Mesothelial cell of epicardium (in vitro differentiated cells): ENCODE results near the gene SERPINB2. TPM values are rescaled to one million over a fixed set of nuclear protein-coding genes. Genes with fewer than 3 reads are reported as not detected.
"Not testable (repeated sequence)": the region's sequence is repeated elsewhere in the genome, so short reads cannot be mapped to it uniquely, and the experiment has no call there.

ENCODE experiments used
- DNase-seq, 2 experiments: peaks; one replicate each; pipeline ENCODE4 v3.0.0; 2021; ENCODE audit warnings: low spot score in 2 of 2; ENCODE audit not compliant: unreplicated experiment in 2 of 2
- H3K27ac Mint-ChIP-seq: 2 replicates; pipeline ENCODE4 v1.8.0; 2021; ENCODE audit warnings: mixed read lengths
- H3K27me3 Mint-ChIP-seq: 2 replicates; pipeline ENCODE4 v1.8.0; 2021; ENCODE audit warnings: low read depth, mixed read lengths
- H3K36me3 Mint-ChIP-seq: 2 replicates; pipeline ENCODE4 v1.8.0; 2021; ENCODE audit warnings: mixed read lengths
- H3K4me1 Mint-ChIP-seq: 2 replicates; pipeline ENCODE4 v1.8.0; 2021; ENCODE audit warnings: mixed read lengths
- H3K4me3 Mint-ChIP-seq: 2 replicates; pipeline ENCODE4 v1.8.0; 2021; ENCODE audit warnings: mild to moderate bottlenecking, moderate library complexity, mixed read lengths
- H3K9me3 Mint-ChIP-seq: 2 replicates; pipeline ENCODE4 v1.8.0; 2021; ENCODE audit warnings: mixed read lengths
- CTCF ChIP-seq: fragments of 200-600 bp; sonication (generic); IDR thresholded peaks from one replicate; pipeline ENCODE4 v1.5.0; 2021; ENCODE audit warnings: antibody characterized with exemption; ENCODE audit not compliant: unreplicated experiment
- total RNA-seq: library from RNA; stranded (reverse); gene quantifications from 3 replicates; pipeline ENCODE4 v1.2.1, GENCODE V29; 2021

SERPINB2 gene
- total RNA-seq, 1 donor from 2014 or later: 1.4 TPM

- H3K27me3 Mint-ChIP-seq: peaks cover 7% of the 10 kb centered on the region
- TF ChIP-seq CTCF: no peak
- no peaks in the 10 kb centered on the region for H3K36me3 Mint-ChIP-seq
- H3K4me1 Mint-ChIP-seq: no peaks in the 10 kb centered on the region
- H3K4me3 Mint-ChIP-seq: no peak overlapping the region
- H3K27ac Mint-ChIP-seq: no peak overlapping the region
- no peak for DNase-seq
- H3K9me3 Mint-ChIP-seq: peaks cover 5% of the 10 kb centered on the region
Measured at GRCh38 chr18:63936932-63937393, 49.5 kb downstream of the SERPINB2 start.

DNA sequence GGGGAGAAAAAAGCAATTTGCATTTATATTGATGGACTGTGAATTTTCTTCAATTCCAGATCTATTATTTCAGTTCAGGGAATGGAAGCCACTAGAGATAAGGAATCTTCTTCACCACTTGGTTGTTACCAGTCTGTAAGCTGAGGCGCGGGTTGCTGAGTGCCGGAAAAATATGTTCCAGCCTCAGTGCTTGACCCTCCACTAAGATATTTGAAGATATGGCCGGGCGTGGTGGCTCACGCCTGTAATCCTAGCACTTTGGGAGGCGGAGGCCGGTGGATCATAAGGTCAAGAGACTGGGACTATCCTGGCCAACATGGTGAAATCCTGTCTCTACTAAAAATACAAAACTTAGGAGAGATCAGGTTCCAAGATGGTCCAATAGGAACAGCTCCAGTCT, 52.5 kb downstream of the SERPINB2 start:
- H3K27ac Mint-ChIP-seq: no peak overlapping the region
- H3K9me3 Mint-ChIP-seq: peaks cover 10% of the 10 kb centered on the region
- H3K4me3 Mint-ChIP-seq: no peak overlapping the region
- no peak for TF ChIP-seq CTCF
- no peaks in the 10 kb centered on the region for H3K36me3 Mint-ChIP-seq
- no peak for DNase-seq
- peaks cover 24% of the 10 kb centered on the region for H3K27me3 Mint-ChIP-seq
- H3K4me1 Mint-ChIP-seq: no peaks in the 10 kb centered on the region

DNA sequence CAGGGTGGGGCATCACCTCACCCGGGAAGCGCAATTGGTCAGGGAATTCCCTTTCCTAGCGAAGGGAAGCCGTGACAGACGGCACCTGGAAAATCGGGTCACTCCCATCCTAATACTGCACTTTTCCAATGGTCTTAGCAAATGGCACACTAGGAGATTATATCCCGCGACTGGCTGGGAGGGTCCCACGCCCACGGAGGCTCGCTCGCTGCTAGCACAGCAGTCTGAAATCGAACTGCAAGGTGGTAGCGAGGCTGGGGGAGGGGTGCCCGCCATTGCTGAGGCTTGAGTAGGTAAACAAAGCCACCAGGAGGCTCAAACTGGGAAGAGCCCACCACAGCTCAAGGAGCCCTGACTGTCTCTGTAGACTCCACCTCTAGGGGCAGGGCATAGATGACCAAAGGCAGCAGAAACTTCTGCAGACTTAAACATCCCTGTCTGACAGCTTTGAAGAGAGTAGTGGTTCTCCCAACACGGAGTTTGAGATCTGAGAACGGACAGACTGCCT, 53.1 kb downstream of the SERPINB2 start:
- not testable (repeated sequence) for H3K4me1 Mint-ChIP-seq, H3K27ac Mint-ChIP-seq, H3K36me3 Mint-ChIP-seq, DNase-seq, H3K4me3 Mint-ChIP-seq
- Mint-ChIP-seq H3K9me3 (peaks cover 11% of the 10 kb centered on the region), H3K27me3 (peaks cover 24% of the 10 kb centered on the region)

DNA sequence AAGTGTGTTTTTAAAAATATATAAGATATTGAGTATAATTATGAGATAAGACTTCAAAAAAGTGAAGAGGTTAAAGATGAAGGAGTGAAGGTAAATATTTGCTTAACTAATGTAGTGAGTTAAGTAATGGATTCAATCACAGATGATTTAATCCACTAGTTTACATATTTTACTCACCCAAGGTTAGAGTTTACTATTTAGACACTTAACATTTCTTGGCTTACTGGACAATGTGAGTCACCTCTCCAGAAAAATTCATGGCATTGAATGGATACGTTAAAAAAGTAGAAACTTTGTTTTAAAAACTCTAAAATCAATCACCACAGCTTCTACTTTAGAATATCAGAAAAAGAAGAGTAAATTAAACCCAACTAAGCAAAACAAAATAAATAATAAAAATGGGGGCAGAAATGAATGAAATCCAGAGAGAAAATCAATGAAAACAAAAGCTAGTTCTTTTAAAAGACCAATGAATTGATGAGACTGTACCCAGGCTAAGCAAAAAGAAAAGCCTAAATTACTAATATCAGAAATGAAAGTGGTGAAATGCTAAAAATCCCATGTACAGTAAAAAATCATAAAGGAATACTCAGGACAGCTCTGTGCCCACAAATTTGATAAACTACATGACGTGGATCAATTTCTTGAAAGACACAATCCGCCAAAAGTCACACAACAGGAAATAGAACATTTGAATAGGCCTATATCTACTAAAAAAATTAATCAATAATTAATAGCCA, 59.7 kb downstream of the SERPINB2 start:
- H3K4me3 Mint-ChIP-seq: no peak overlapping the region
- peaks cover 15% of the 10 kb centered on the region for H3K9me3 Mint-ChIP-seq
- no peaks in the 10 kb centered on the region for H3K36me3 Mint-ChIP-seq
- H3K27ac Mint-ChIP-seq: no peak overlapping the region
- TF ChIP-seq CTCF: no peak
- H3K27me3 Mint-ChIP-seq: peaks cover 27% of the 10 kb centered on the region
- no peak for DNase-seq
- peaks cover 19% of the 10 kb centered on the region for H3K4me1 Mint-ChIP-seq

DNA sequence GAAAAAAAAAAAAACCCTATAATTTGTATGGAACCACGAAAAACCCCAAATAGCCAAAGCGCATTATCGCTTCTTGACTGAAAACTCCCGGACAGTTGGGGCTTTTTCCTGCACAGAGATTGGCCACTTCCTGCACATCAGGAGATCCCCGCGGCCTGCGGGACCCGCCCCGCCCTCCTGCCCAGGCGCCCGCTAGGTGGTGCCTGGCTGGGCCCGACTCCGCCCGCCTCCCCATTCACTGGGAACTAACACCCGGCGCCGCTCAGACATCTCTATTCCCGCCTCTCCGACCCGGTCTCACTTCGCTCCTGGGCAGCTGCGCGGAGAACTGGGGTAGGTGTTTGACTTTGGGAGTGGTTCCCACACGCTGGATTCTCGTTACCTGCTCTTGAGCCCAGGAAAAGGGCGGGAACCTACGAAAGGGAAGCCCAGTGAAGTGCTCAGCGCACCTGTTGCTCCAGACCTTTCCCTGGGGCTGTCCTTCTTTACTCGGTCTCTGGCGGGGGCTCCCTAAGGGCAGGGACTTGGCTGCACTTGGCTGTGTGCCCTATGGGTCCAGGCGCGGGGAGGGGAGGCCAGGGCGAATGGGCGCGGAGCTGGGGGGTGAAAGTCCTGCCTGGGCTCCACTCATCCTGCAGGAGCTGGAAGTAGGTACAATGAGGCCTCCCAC, 61.7 kb downstream of the SERPINB2 start, which contains the start of gene HMSD:
HMSD (plus strand) TSS at position 234 of the 670 bp plus-strand sequence. CDS start 4,155 bp downstream, outside the sequence.
- no peak for TF ChIP-seq CTCF
- H3K36me3 Mint-ChIP-seq: no peaks in the 10 kb centered on the region
- DNase-seq: peak; percentile 44 to 70
- peaks cover 10% of the 10 kb centered on the region for H3K9me3 Mint-ChIP-seq
- peaks cover 19% of the 10 kb centered on the region for H3K4me1 Mint-ChIP-seq
- H3K4me3 Mint-ChIP-seq: peak within 1 kb of the TSS; percentile 74
- peak within 1 kb of the TSS; percentile 72 for H3K27ac Mint-ChIP-seq
- H3K27me3 Mint-ChIP-seq: peaks cover 15% of the 10 kb centered on the region

GRCh38 chr18:63951302-63951705, 63.8 kb downstream of the SERPINB2 start:
- peak; percentile 35 for TF ChIP-seq CTCF
- Mint-ChIP-seq H3K27ac (no peak overlapping the region), H3K36me3 (no peaks in the 10 kb centered on the region), H3K27me3 (peaks cover 10% of the 10 kb centered on the region), H3K4me1 (peaks cover 19% of the 10 kb centered on the region), H3K4me3 (no peak overlapping the region), H3K9me3 (peaks cover 5% of the 10 kb centered on the region)
- DNase-seq: no peak
